ENCODE data around the gene MAP1B.

DNA sequence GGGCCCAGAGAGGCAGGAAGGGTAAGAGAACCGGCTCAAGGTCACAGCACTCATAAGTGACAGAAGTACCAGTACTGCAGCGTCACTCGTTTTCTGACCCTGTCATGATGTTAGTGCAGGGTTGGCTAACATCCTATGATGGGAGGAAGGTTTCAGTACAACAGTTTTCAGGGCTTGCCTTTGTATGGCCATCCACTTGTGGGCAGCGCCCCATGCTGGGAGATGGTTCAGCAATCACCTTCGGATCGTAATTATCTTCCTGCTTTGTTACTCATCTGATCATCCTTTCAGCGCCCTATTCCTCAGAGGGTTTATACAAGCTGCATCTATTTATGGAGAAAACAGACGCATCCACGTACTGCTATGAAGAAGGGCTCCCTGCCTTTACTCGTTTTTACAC lies 2.4 kb downstream of the MAP1B start:
- TF ChIP-seq, protein P1, sequence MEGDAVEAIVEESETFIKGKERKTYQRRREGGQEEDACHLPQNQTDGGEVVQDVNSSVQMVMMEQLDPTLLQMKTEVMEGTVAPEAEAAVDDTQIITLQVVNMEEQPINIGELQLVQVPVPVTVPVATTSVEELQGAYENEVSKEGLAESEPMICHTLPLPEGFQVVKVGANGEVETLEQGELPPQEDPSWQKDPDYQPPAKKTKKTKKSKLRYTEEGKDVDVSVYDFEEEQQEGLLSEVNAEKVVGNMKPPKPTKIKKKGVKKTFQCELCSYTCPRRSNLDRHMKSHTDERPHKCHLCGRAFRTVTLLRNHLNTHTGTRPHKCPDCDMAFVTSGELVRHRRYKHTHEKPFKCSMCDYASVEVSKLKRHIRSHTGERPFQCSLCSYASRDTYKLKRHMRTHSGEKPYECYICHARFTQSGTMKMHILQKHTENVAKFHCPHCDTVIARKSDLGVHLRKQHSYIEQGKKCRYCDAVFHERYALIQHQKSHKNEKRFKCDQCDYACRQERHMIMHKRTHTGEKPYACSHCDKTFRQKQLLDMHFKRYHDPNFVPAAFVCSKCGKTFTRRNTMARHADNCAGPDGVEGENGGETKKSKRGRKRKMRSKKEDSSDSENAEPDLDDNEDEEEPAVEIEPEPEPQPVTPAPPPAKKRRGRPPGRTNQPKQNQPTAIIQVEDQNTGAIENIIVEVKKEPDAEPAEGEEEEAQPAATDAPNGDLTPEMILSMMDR (IDR thresholded peaks at IDR 0.05), result no peak
- no peak for TF ChIP-seq POLR2A (IDR thresholded peaks at IDR 0.05)
- TF ChIP-seq EP300 (IDR thresholded peaks at IDR 0.05), result no peak
- TF ChIP-seq POLR2AphosphoS5 (IDR thresholded peaks at IDR 0.05), result peak in 1 of 3 donors; percentile 10
